OCI-LY7 (cell line): Measurements from ENCODE around the gene ZFP36. TPM values are rescaled to one million over a fixed set of nuclear protein-coding genes. Genes with fewer than 3 reads are reported as not detected.

ENCODE experiments used
- BruUV-seq: library from RNA; stranded (reverse); fragments of 400-500 nt; replicated peaks from 2 replicates; lab custom pipeline; 2021; lab: Mats Ljungman, UMichigan
- CTCF ChIA-PET: fragments of 300-600 bp; sonication (Branson Sonifier 250); formaldehyde crosslinking; loops from one replicate; lab custom pipeline; 2022; ENCODE audit warnings: antibody characterized with exemption; ENCODE audit not compliant: unreplicated experiment; lab: Charles Lee
- POLR2A ChIA-PET: fragments of 300-600 bp; sonication (Branson Sonifier 250); formaldehyde crosslinking; loops from one replicate; lab custom pipeline; 2022; ENCODE audit warnings: antibody characterized with exemption; lab: Charles Lee
- DNase-seq: peaks from one replicate; pipeline ENCODE4 v3.0.0-alpha.2; 2015; ENCODE audit warnings: low spot score
- H2AFZ ChIP-seq: fragments of 200-600 bp; sonication (generic), shearing (Covaris generic); 2 replicates; pipeline ENCODE4 v1.6.1; 2014; ENCODE audit warnings: mild to moderate bottlenecking, antibody characterized with exemption, low read length, moderate library complexity
- H3K27ac ChIP-seq: fragments of 200-600 bp; sonication (generic); 2 replicates; pipeline ENCODE4 v1.5.1; 2014; ENCODE audit warnings: mixed run types, low read depth, mild to moderate bottlenecking, moderate library complexity, low read length, inconsistent platforms; ENCODE audit not compliant: poor library complexity, severe bottlenecking
- H3K36me3 ChIP-seq: fragments of 200-600 bp; sonication (generic); 2 replicates; pipeline ENCODE4 v1.6.1; 2014; ENCODE audit warnings: mild to moderate bottlenecking, antibody characterized with exemption, low read length, moderate library complexity, mixed read lengths; ENCODE audit not compliant: insufficient read depth
- H3K4me1 ChIP-seq: fragments of 200-600 bp; sonication (generic); 2 replicates; pipeline ENCODE4 v1.5.1; 2014; ENCODE audit warnings: mild to moderate bottlenecking, low read length; ENCODE audit not compliant: insufficient read depth, poor library complexity, severe bottlenecking
- H3K4me2 ChIP-seq: fragments of 200-600 bp; sonication (generic); 2 replicates; pipeline ENCODE4 v1.6.1; 2014; ENCODE audit warnings: mild to moderate bottlenecking, low read length
- H3K4me3 ChIP-seq: fragments of 200-600 bp; sonication (generic); 2 replicates; pipeline ENCODE4 v1.5.1; 2014; ENCODE audit warnings: mild to moderate bottlenecking, low read depth, low read length; ENCODE audit not compliant: poor library complexity, severe bottlenecking
- H3K79me2 ChIP-seq: fragments of 200-600 bp; sonication (generic); 2 replicates; pipeline ENCODE4 v1.6.1; 2016; ENCODE audit warnings: low read depth, mild to moderate bottlenecking, low read length, moderate library complexity, mixed read lengths; ENCODE audit not compliant: insufficient read depth
- H3K9me2 ChIP-seq: fragments of 200-600 bp; sonication (generic); 2 replicates; pipeline ENCODE4 v1.6.1; 2016; ENCODE audit warnings: mild to moderate bottlenecking, low read length, mixed read lengths; ENCODE audit not compliant: insufficient read depth
- H3K9me3 ChIP-seq: fragments of 200-600 bp; sonication (generic); 2 replicates; pipeline ENCODE4 v1.6.1; 2014; ENCODE audit warnings: mild to moderate bottlenecking, mixed run types, low read length, mixed read lengths
- H4K20me1 ChIP-seq: fragments of 200-600 bp; sonication (generic); 2 replicates; pipeline ENCODE4 v1.6.1; 2014; ENCODE audit warnings: mild to moderate bottlenecking, antibody characterized with exemption, low read length, moderate library complexity, mixed read lengths; ENCODE audit not compliant: insufficient read depth
- EZH2phosphoT487 ChIP-seq: fragments of 200-600 bp; sonication (generic); IDR thresholded peaks from 2 replicates; pipeline ENCODE4 v1.6.1; 2018; ENCODE audit warnings: low read depth, borderline replicate concordance, mild to moderate bottlenecking, mixed run types, antibody characterized with exemption, low read length, moderate library complexity, mixed read lengths
- intact Hi-C: fragments of 100-400 bp; cut with micrococcal nuclease; formaldehyde crosslinking; loops from one replicate; pipeline ENCODE4 v1.10.0; 2022; ENCODE audit not compliant: unreplicated experiment
- total RNA-seq, 2 experiments: library from RNA; depleted of rRNA in 1 of 2; stranded (reverse); fragments of >200 nt in 1 of 2; shearing (Covaris generic) in 1 of 2; gene quantifications; 2 replicates each; pipeline ENCODE4 v1.2.3, GENCODE V29; 2014 to 2022
- TF ChIP-seq, protein P1 (sequence below): fragments of 200-600 bp; sonication (generic); conservative IDR thresholded peaks from 2 replicates; pipeline ENCODE4 v1.5.1; 2014; ENCODE audit warnings: mild to moderate bottlenecking, antibody characterized with exemption, low read length, moderate library complexity, mixed read lengths

The ZFP36 gene
- total RNA-seq, 2 experiments from 2014 or later: 21.8 to 55.9 TPM

- TF ChIP-seq, protein P1, sequence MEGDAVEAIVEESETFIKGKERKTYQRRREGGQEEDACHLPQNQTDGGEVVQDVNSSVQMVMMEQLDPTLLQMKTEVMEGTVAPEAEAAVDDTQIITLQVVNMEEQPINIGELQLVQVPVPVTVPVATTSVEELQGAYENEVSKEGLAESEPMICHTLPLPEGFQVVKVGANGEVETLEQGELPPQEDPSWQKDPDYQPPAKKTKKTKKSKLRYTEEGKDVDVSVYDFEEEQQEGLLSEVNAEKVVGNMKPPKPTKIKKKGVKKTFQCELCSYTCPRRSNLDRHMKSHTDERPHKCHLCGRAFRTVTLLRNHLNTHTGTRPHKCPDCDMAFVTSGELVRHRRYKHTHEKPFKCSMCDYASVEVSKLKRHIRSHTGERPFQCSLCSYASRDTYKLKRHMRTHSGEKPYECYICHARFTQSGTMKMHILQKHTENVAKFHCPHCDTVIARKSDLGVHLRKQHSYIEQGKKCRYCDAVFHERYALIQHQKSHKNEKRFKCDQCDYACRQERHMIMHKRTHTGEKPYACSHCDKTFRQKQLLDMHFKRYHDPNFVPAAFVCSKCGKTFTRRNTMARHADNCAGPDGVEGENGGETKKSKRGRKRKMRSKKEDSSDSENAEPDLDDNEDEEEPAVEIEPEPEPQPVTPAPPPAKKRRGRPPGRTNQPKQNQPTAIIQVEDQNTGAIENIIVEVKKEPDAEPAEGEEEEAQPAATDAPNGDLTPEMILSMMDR: no peak
- no peak for TF ChIP-seq EZH2phosphoT487
- ChIA-PET CTCF (no interaction called here), POLR2A (no interaction called here)
- H4K20me1 ChIP-seq: peaks cover 17% of the 10 kb centered on the region
- peak overlapping the region; percentile 11 for H3K27ac ChIP-seq
- DNase-seq: peak; percentile 34
- intact Hi-C loops: no loop called here
- H3K4me3 ChIP-seq: no peak overlapping the region
- peaks cover 30% of the 10 kb centered on the region for H3K79me2 ChIP-seq
- H3K9me2 ChIP-seq: no peaks in the 10 kb centered on the region
- H3K36me3 ChIP-seq: peaks cover 56% of the 10 kb centered on the region
- BruUV-seq: no TSS peak
- no peaks in the 10 kb centered on the region for H3K9me3 ChIP-seq
- no peak overlapping the region for H3K4me2 ChIP-seq
- H2AFZ ChIP-seq: no peak overlapping the region
- H3K4me1 ChIP-seq: peaks cover 18% of the 10 kb centered on the region
Observed at GRCh38 chr19:39430675-39431593, 24.3 kb downstream of the ZFP36 start.

- H3K27ac ChIP-seq: no peak overlapping the region
- no peaks in the 10 kb centered on the region for H3K9me2 ChIP-seq
- TF ChIP-seq, protein P1: no peak
- TF ChIP-seq EZH2phosphoT487: no peak
- H3K79me2 ChIP-seq: peaks cover 36% of the 10 kb centered on the region
- POLR2A ChIA-PET: interaction anchor here (0.6 kb wide), 1 partner anchor 15 kb away, joined by 3 read pairs; no protein-coding TSS in a partner anchor
- BruUV-seq: no TSS peak
- 0 out of 2 replicates have a peak overlapping the region, but pooled peaks have one; percentile 93 for H3K4me2 ChIP-seq
- peaks cover 26% of the 10 kb centered on the region for H3K4me1 ChIP-seq
- no peaks in the 10 kb centered on the region for H3K9me3 ChIP-seq
- intact Hi-C loops: no loop called here
- no peak overlapping the region for H3K4me3 ChIP-seq
- H3K36me3 ChIP-seq: peaks cover 54% of the 10 kb centered on the region
- CTCF ChIA-PET: no interaction called here
- peaks cover 17% of the 10 kb centered on the region for H4K20me1 ChIP-seq
- no peak overlapping the region for H2AFZ ChIP-seq
- no peak for DNase-seq
Observed at GRCh38 chr19:39432677-39433025, 26.0 kb downstream of the ZFP36 start.
